ENCODE data around the gene LGALS8. TPM values are rescaled to one million over a fixed set of nuclear protein-coding genes. Genes with fewer than 3 reads are reported as not detected.
"Not testable (repeated sequence)": the region's sequence is repeated elsewhere in the genome, so short reads cannot be mapped to it uniquely, and the experiment has no call there.

LGALS8 gene
- total RNA-seq, 1 donor from 2014 or later: 47.3 TPM

DNA sequence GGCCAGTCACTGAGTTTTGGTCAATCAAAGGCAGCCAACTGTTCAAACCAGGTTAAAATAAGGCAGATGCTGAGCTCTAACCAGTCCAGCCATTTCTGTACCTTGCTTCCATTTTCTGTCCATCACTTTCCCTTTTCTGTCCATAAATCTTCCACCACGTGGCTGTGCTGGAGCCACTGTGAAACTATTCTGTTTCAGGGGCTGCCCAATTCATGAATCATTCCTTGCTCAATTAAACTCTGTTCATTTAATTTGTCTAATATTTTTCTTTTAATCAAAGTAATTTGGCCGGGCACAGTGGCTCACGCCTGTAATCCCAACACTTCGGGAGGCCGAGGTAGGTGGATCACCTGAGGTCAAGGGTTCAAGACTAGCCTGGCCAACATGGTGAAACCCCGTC is 22.7 kb upstream of the LGALS8 start:
- TF ChIP-seq, protein P1, sequence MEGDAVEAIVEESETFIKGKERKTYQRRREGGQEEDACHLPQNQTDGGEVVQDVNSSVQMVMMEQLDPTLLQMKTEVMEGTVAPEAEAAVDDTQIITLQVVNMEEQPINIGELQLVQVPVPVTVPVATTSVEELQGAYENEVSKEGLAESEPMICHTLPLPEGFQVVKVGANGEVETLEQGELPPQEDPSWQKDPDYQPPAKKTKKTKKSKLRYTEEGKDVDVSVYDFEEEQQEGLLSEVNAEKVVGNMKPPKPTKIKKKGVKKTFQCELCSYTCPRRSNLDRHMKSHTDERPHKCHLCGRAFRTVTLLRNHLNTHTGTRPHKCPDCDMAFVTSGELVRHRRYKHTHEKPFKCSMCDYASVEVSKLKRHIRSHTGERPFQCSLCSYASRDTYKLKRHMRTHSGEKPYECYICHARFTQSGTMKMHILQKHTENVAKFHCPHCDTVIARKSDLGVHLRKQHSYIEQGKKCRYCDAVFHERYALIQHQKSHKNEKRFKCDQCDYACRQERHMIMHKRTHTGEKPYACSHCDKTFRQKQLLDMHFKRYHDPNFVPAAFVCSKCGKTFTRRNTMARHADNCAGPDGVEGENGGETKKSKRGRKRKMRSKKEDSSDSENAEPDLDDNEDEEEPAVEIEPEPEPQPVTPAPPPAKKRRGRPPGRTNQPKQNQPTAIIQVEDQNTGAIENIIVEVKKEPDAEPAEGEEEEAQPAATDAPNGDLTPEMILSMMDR (conservative IDR thresholded peaks at IDR 0.05; ENCODE audit: low read depth, low read length): no peak

DNA sequence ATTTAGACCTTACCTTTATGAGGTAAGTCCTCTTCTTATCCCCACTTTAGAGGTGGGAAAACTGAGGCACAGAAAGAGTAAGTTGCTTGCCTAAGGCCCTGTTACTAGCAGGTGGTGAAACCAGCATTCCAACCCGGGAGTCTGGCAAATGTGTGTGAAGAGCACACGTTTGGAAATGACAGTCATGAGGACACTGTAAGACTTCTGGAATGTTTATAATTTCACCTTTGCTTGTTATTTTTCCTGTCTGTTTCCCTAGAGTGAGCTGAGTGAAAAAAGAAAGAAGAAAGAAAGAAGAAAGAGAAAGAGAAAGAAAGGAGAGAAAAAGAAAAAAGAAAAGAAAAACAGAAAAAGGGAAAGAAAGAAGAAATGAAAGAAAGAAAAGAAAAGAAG is 21.2 kb upstream of the LGALS8 start:
- H3K4me3 ChIP-seq (ENCODE audit: low read depth, low read length): no peak overlapping the region
- no peak for DNase-seq (ENCODE audit: low read depth)
- TF ChIP-seq, protein P1 (conservative IDR thresholded peaks at IDR 0.05; ENCODE audit: low read depth, low read length): no peak

More for the DNA sequence above, 22.7 kb upstream of the LGALS8 start:
- DNase-seq (ENCODE audit: low read depth): no peak
- no peak overlapping the region for H3K4me3 ChIP-seq (ENCODE audit: low read depth, low read length)

DNA sequence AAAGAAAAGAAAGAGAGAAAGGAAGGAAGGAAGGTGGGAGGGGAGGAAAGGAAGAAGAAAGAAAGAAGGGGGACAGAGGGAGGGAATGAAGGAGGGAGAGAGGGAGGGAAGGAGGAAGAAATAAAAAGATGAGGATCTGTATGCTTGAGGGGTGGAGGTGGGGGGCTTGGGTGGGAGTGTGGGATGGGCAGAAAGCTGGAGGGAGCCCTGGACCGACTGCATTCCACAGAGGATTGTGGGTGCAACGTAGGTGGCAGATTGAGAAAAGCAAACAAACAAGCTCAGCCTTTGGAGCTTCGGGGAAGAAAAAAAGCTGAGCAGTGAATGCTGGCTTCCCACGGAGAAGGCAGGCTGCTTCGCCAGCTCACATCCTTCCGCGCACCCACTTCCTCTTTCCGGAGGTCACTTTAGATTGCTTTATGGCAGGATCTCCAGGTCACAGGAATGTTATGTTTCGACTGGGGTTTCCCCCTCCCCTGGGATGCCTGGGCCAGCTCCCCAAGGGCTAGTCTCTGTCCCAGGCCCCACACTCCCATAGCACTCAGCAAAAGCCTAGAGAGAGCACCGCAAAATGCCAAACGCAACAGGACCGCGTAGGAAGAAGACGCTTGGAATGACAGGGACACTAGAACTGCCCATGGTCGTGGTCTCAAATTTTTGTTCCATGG is 20.7 kb upstream of the LGALS8 start:
- TF ChIP-seq, protein P1 (conservative IDR thresholded peaks at IDR 0.05; ENCODE audit: low read depth, low read length): no peak
- peak overlapping the region; percentile 30 for H3K4me3 ChIP-seq (ENCODE audit: low read depth, low read length)
- DNase-seq (ENCODE audit: low read depth): no peak

DNA sequence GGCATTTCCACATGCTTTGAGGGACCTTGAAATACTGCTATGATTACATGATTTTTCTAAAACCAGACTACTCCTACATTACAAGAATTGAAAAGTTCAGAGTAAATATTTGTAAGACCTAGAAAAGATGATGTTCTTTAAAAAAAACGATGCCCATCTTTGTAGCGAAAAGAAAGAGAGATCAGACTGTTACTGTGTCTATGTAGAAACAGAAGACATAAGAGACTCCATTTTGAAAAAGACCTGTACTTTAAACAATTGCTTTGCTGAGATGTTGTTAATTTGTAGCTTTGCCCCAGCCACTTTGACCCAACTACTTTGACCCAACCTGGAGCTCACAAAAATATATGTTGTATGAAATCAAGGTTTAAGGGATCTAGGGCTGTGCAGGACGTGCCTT is 19.4 kb upstream of the LGALS8 start:
- not testable (repeated sequence) for DNase-seq (ENCODE audit: low read depth); H3K4me3 ChIP-seq (ENCODE audit: low read depth, low read length)

DNA sequence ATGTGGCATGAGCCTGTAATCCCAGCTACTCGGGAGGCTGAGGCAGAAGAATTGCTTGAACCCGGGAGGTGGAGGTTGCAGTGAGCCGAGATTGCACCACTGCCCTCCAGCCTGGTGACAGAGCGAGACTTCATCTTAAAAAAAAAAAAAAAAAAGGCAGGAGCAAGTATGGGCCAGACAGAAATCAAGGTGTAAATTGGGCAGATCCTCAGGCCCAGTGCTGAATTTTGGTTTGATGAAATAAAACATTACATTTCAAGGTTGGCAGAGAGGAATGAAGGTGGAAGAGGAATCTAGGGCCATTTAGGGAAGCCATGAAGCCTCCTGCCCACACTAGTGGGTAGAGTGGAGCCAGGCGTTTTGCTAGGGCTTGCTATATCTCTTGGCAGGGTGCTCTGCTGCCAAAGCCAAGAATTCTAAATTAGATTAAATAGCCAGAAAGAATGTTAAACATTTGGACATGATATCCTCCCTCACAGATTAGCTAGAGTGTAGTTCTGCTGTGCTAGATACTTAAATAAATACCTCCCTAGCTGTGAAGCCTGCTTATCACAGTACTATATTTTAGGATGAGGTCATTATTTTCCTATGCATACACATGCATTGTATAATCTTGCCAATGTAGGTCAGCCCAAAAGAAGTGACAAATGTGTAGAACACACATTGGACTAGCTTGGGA is 16.6 kb upstream of the LGALS8 start:
- no peak for DNase-seq (ENCODE audit: low read depth)
- no peak overlapping the region for H3K4me3 ChIP-seq (ENCODE audit: low read depth, low read length)
- TF ChIP-seq, protein P1 (conservative IDR thresholded peaks at IDR 0.05; ENCODE audit: low read depth, low read length): no peak

DNA sequence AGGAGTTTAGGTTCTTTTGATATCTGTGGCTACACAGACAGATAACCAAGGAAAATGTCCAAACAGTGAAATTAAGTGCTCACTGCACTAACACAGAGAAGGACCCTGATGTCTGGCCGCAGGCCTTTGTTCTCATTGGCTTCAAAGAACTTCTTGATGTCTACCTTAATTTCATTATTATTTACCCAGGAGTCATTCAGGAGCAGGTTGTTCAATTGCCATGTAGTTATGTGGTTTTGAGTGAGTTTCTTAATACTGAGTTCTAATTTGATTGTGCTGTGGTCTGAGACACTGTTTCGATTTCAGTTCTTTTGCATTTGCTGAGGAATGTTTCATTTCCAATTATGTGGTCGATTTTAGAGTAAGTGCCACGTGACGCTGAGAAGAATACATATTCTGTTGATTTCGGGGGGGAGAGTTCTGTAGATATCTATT is 15.2 kb upstream of the LGALS8 start:
- no peak for DNase-seq (ENCODE audit: low read depth)
- no peak overlapping the region for H3K4me3 ChIP-seq (ENCODE audit: low read depth, low read length)
- TF ChIP-seq, protein P1 (conservative IDR thresholded peaks at IDR 0.05; ENCODE audit: low read depth, low read length): no peak

DNA sequence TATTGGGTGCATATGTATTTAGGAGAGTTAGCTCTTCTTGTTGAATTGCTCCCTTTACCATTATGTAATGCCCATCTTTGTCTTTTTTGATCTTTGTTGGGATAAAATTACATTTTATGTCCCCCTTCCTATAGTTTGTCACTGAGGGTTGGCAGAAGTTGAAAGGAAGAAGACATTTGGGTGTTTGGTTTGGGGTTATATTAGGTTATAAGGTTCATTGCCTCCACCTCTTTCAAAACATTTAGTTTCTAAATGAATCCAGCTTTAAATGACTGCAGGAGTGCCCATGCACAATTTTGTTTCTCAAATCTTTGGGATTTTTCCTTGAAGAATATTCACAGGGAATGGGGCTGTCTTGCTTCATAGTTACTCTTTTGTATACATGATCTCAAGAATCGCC is 14.6 kb upstream of the LGALS8 start:
- TF ChIP-seq, protein P1 (conservative IDR thresholded peaks at IDR 0.05; ENCODE audit: low read depth, low read length): no peak
- no peak for DNase-seq (ENCODE audit: low read depth)
- H3K4me3 ChIP-seq (ENCODE audit: low read depth, low read length): no peak overlapping the region
